CD4-positive, alpha-beta T cell (primary cell): Measurements from ENCODE around the gene GPR61. TPM values are rescaled to one million over a fixed set of nuclear protein-coding genes. Genes with fewer than 3 reads are reported as not detected.
A peak's percentile ranks its signal among the peaks of the same experiment; 100 is the strongest.

Experiments
- ATAC-seq: fragments of 200-7000 bp; cut with Tn5 transposase; one replicate; pipeline ENCODE4 v1.10.0; 2022; ENCODE audit warnings: mild to moderate bottlenecking; ENCODE audit not compliant: poor library complexity
- CTCF ChIA-PET: fragments of 350-600 bp; sonication (Branson Sonifier 250); formaldehyde crosslinking; loops from one replicate; lab custom pipeline; 2021; ENCODE audit warnings: antibody characterized with exemption, inconsistent platforms; lab: Charles Lee
- POLR2A ChIA-PET: fragments of 350-600 bp; sonication (Branson Sonifier 250); formaldehyde crosslinking; loops from one replicate; lab custom pipeline; 2021; ENCODE audit warnings: antibody characterized with exemption, inconsistent platforms; lab: Charles Lee
- DNase-seq, 14 experiments: peaks; one replicate each; pipeline ENCODE4 v3.0.0-alpha.2; 2013 to 2020; ENCODE audit warnings: mixed read lengths in 2 of 14
- H3K27ac ChIP-seq, 2 donors: one replicate each; pipeline versions ENCODE4 v1.5.1 to v1.7.0; 2013; ENCODE audit warnings: low read length in 2 of 2, low read depth in 1 of 2, mild to moderate bottlenecking in 1 of 2
- H3K27me3 ChIP-seq, 2 experiments: 1 replicate in 1 of 2; 2 replicates in 1 of 2; pipeline versions ENCODE4 v1.6.1 to v1.7.0; 2013; ENCODE audit warnings: low read length in 2 of 2, control low read depth in 1 of 2, mild to moderate bottlenecking in 1 of 2, moderate library complexity in 1 of 2; ENCODE audit not compliant: insufficient read depth in 2 of 2, control insufficient read depth in 1 of 2
- H3K36me3 ChIP-seq: one replicate; pipeline ENCODE4 v1.6.1; 2013; ENCODE audit warnings: low read length, control low read depth; ENCODE audit not compliant: insufficient read depth
- H3K4me1 ChIP-seq: one replicate; pipeline ENCODE4 v1.6.1; 2013; ENCODE audit warnings: low read length, control low read depth; ENCODE audit not compliant: insufficient read depth
- H3K4me3 ChIP-seq: one replicate; pipeline ENCODE4 v1.5.1; 2013; ENCODE audit warnings: mild to moderate bottlenecking, low read length, moderate library complexity
- H3K9me3 ChIP-seq, 2 experiments: 1 replicate in 1 of 2; 2 replicates in 1 of 2; pipeline versions ENCODE4 v1.6.1 to v1.7.0; 2013; ENCODE audit warnings: low read length in 2 of 2, mild to moderate bottlenecking in 2 of 2, control low read depth in 1 of 2, moderate library complexity in 1 of 2; ENCODE audit not compliant: control insufficient read depth in 1 of 2, insufficient read depth in 1 of 2
- H3K27ac Mint-ChIP-seq: one replicate; pipeline ENCODE4 v1.8.0; 2020; ENCODE audit warnings: mixed read lengths
- H3K27me3 Mint-ChIP-seq: one replicate; pipeline ENCODE4 v1.8.0; 2021; ENCODE audit warnings: mixed read lengths
- H3K36me3 Mint-ChIP-seq: one replicate; pipeline ENCODE4 v1.8.0; 2021; ENCODE audit warnings: low read depth, mixed read lengths
- H3K4me1 Mint-ChIP-seq: one replicate; pipeline ENCODE4 v1.8.0; 2021; ENCODE audit warnings: low read depth, mixed read lengths
- H3K4me3 Mint-ChIP-seq: one replicate; pipeline ENCODE4 v1.8.0; 2020; ENCODE audit warnings: mild to moderate bottlenecking, mixed read lengths
- H3K9me3 Mint-ChIP-seq: one replicate; pipeline ENCODE4 v1.8.0; 2020; ENCODE audit warnings: mixed read lengths
- intact Hi-C, 2 experiments: fragments of 100-400 bp; cut with DNase I in 1 of 2; cut with micrococcal nuclease in 1 of 2; formaldehyde crosslinking; loops; one replicate each; pipeline versions ENCODE4 v1.15.1 to v1.9.0; 2023 to 2025; cut with DNase I, micrococcal nuclease
- total RNA-seq, 174 experiments: library from RNA in 2 of 174; stranded (reverse) in 2 of 174; gene quantifications; one replicate each; pipeline ENCODE4 v1.2.3 and lab custom pipeline; 2021 to 2026
- TF ChIP-seq, protein P1 (sequence below): fragments of 200-600 bp; IDR thresholded peaks from one replicate; pipeline ENCODE4 v1.8.0; 2022; ENCODE audit warnings: antibody characterized with exemption, mild to moderate bottlenecking

Gene GPR61
- total RNA-seq, 2 experiments from 2014 or later: 0.53 to 0.85 TPM

DNA sequence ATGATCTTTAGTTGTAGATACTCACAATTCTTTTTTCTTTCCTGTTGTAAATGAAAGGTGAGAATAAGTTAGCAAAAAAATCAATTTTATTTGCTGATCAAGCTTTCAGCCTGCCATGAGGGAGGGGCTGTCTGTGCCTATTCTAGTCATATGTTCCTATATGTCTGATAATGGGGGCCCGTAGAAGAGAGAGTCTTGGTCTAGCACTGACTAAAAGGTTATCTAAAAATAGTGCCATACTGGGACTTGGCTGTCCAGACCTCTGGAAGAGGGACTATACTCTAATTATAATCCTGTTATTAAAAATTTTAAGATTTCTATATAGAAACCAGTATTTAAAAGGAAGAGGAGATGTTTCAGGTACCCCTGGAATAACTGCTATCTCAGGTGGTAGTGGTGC is 27.3 kb downstream of the GPR61 start:
- no peaks in the 10 kb centered on the region for H3K9me3 ChIP-seq
- Mint-ChIP-seq H3K27ac (no peak overlapping the region), H3K4me1 (peaks cover 38% of the 10 kb centered on the region), H3K4me3 (no peak overlapping the region), H3K27me3 (no peaks in the 10 kb centered on the region), H3K9me3 (no peaks in the 10 kb centered on the region), H3K36me3 (no peaks in the 10 kb centered on the region)
- CTCF ChIA-PET: interaction anchor here (1.6 kb wide), 1 partner anchor 34 kb away, joined by 3 read pairs; no protein-coding TSS in a partner anchor
- DNase-seq (no peak), ATAC-seq (no peak)
- H3K4me3 ChIP-seq: no peak overlapping the region
- TF ChIP-seq, protein P1, sequence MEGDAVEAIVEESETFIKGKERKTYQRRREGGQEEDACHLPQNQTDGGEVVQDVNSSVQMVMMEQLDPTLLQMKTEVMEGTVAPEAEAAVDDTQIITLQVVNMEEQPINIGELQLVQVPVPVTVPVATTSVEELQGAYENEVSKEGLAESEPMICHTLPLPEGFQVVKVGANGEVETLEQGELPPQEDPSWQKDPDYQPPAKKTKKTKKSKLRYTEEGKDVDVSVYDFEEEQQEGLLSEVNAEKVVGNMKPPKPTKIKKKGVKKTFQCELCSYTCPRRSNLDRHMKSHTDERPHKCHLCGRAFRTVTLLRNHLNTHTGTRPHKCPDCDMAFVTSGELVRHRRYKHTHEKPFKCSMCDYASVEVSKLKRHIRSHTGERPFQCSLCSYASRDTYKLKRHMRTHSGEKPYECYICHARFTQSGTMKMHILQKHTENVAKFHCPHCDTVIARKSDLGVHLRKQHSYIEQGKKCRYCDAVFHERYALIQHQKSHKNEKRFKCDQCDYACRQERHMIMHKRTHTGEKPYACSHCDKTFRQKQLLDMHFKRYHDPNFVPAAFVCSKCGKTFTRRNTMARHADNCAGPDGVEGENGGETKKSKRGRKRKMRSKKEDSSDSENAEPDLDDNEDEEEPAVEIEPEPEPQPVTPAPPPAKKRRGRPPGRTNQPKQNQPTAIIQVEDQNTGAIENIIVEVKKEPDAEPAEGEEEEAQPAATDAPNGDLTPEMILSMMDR: no peak
- POLR2A ChIA-PET: no interaction called here
- H3K36me3 ChIP-seq: peaks cover 2% of the 10 kb centered on the region
- H3K27ac ChIP-seq: no peak overlapping the region
- peaks cover 21% of the 10 kb centered on the region for H3K4me1 ChIP-seq
- intact Hi-C loops: no loop called here
- H3K27me3 ChIP-seq: no peaks in the 10 kb centered on the region

DNA sequence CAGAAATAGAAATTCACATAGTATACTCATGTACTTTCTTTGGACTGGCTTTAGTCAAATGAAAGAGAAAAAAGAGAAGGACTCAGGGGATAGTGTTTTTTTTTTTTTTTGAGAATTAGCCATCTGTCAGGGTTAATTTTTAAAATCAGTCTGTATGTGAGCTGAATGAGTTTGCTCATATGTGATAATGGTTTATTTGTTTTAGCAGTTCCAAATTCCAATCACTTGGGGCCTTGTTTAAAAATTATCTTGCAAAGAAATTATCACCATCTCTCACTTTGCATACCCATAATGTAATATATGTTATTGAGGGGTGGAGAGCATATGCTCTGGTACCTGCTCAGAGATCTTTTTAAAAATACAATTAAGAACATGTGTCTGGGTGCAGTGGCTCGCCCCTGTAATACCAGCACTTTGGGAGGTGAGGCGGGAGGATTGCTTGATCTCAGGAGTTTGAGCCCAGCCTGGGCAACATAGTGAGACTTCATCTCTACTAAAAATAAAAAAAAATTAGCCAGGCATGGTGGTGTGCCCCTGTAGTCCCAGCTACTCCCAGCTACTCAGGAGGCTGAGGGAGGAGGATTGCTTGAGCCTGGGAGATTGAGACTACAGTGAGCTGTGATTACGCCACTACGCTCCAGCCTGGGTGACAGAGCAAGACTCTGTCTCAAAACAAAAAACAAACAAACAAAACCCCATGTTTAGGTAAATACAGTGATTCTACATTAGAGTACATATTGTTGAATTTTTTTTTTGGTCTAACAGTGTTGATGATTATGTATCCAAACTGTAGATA is 28.4 kb downstream of the GPR61 start:
- TF ChIP-seq, protein P1: no peak
- H3K4me1 ChIP-seq: peaks cover 19% of the 10 kb centered on the region
- no peaks in the 10 kb centered on the region for H3K27me3 ChIP-seq
- no peak overlapping the region for H3K4me3 Mint-ChIP-seq
- no peak overlapping the region for H3K27ac ChIP-seq
- no peaks in the 10 kb centered on the region for H3K9me3 Mint-ChIP-seq
- no peaks in the 10 kb centered on the region for H3K9me3 ChIP-seq
- peaks cover 9% of the 10 kb centered on the region for H3K36me3 Mint-ChIP-seq
- no peaks in the 10 kb centered on the region for H3K27me3 Mint-ChIP-seq
- intact Hi-C loops: no loop called here
- H3K36me3 ChIP-seq: peaks cover 2% of the 10 kb centered on the region
- POLR2A ChIA-PET: interaction anchor here (1.9 kb wide), 1 partner anchor 12 kb away, joined by 5 read pairs; no protein-coding TSS in a partner anchor
- CTCF ChIA-PET: interaction anchor here (1.6 kb wide), 1 partner anchor 35 kb away, joined by 3 read pairs; no protein-coding TSS in a partner anchor
- no peak for ATAC-seq
- H3K4me3 ChIP-seq: no peak overlapping the region
- no peak for DNase-seq
- H3K4me1 Mint-ChIP-seq: peaks cover 36% of the 10 kb centered on the region
- H3K27ac Mint-ChIP-seq: peak overlapping the region; percentile 32

DNA sequence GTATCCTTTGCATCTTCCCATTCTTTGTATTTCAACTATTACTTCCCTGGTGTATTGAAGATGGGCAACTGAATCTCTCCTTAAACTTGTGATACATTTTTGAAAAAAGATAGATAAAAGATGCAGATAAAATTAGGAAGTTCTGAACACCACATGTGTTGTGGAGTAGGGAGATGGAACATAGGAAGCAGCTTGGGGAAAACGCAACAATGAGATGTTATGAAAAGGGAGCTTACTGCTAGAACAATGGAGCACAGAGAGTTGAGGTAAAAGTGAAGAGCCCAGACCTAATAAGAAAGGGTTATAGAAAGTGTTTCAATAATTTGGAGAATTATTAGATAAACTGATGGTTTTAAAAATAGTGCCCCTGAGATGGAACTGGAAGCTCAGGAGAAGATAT is 29.7 kb downstream of the GPR61 start:
- Histone ChIP-seq H3K36me3 (peaks cover 10% of the 10 kb centered on the region), H3K4me1 (peaks cover 16% of the 10 kb centered on the region), H3K4me3 (no peak overlapping the region), H3K9me3 (no peaks in the 10 kb centered on the region), H3K27me3 (no peaks in the 10 kb centered on the region), H3K27ac (no peak overlapping the region)
- Mint-ChIP-seq H3K36me3 (peaks cover 16% of the 10 kb centered on the region), H3K4me3 (no peak overlapping the region), H3K27me3 (no peaks in the 10 kb centered on the region), H3K9me3 (no peaks in the 10 kb centered on the region), H3K4me1 (peaks cover 34% of the 10 kb centered on the region), H3K27ac (no peak overlapping the region)
- DNase-seq: no peak
- TF ChIP-seq, protein P1: no peak
- no peak for ATAC-seq
- ChIA-PET CTCF (interaction anchor here (1.2 to 2.3 kb wide), 3 partner anchors 20 to 71 kb away, joined by 4 to 7 read pairs (median 4); partner anchors contain the start of gene GNAI3), POLR2A (interaction anchor here (0.7 to 2.1 kb wide), 3 partner anchors 10 to 58 kb away, joined by 3 to 11 read pairs (median 5); partner anchors contain the start of gene GNAI3)
- intact Hi-C loops: no loop called here
